PFSK-1 (cell line): Measurements from ENCODE around the gene MMP2.

Experiments
- REST ChIP-seq, 2 experiments: IDR thresholded peaks; 2 replicates each; pipeline versions ENCODE4 v1.6.1 to v1.8.0; 2011 to 2012; ENCODE audit warnings: low read depth in 2 of 2, low read length in 2 of 2, control low read depth in 1 of 2, inconsistent platforms in 1 of 2, mild to moderate bottlenecking in 1 of 2, moderate library complexity in 1 of 2; ENCODE audit not compliant: insufficient read depth in 1 of 2
- TAF1 ChIP-seq: IDR thresholded peaks from 2 replicates; pipeline ENCODE4 v1.6.1; 2012; ENCODE audit warnings: low read length, control low read depth, borderline replicate concordance; ENCODE audit not compliant: insufficient read depth

GRCh38 chr16:55487048-55487803 lies 8.2 kb downstream of the MMP2 start:
- TF ChIP-seq REST (IDR thresholded peaks at IDR 0.05; ENCODE audit: insufficient read depth in 1 of 2, low read depth in 2 of 2, low read length in 2 of 2) = no peak
- no peak for TF ChIP-seq TAF1
